ENCODE data around the gene MBP.
"Not testable (repeated sequence)": the region's sequence is repeated elsewhere in the genome, so short reads cannot be mapped to it uniquely, and the experiment has no call there.

The MBP gene

DNA sequence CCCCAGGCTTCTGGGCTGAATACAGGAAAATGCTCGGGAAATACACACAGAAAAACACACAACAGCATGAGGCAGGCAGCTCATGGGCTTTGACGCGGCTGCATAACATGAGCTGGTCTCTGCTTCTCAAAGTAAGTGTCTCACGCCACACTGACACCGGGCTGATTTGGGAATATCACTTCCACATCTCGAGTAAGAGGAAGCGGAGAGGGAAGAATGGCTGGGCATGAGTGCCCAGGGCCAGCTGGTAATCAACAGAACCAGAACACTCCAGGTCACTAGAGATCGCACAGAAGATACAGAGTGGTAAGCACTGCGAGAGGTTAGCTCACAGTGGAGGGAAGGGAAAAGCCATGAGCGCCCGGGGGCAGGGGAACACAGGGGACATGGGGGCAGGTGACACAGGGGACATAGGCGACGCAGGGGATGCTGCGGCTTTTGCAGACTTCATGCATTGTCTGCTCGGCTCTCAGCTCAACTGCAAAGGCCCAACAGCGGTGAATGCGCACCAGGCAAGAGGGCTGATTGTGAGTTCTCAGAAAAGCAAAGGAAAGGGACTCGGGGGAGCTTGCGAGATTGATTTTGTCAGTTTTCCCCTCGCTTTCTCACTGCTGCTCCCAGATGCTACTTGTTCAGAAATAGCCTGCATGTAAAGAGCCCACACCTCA lies 141.4 kb downstream of the MBP start:
- no peaks in the 10 kb centered on the region for H3K27me3 ChIP-seq (ENCODE audit: insufficient read depth, low read length)
- peak overlapping the region; percentile 68 for H3K27ac ChIP-seq (ENCODE audit: low read depth, low read length, poor library complexity, severe bottlenecking)
- H2AFZ ChIP-seq (ENCODE audit: low read length) = no peak overlapping the region
- no peaks in the 10 kb centered on the region for H3K9me2 ChIP-seq (ENCODE audit: low read depth, low read length)
- peak overlapping the region; percentile 32; the same call in 1 of the 2 replicates for H3K9ac ChIP-seq (ENCODE audit: low read length)
- no peaks in the 10 kb centered on the region for H3K79me2 ChIP-seq (ENCODE audit: insufficient read depth, low read length)
- peak overlapping the region; percentile 37; the same call in 1 of the 2 replicates for H3K4me2 ChIP-seq (ENCODE audit: low read length)
- 0 out of 2 replicates have a peak, but pooled peaks cover 3% of the 10 kb centered on the region for H3K9me3 ChIP-seq (ENCODE audit: low read length)
- peak overlapping the region; percentile 25 for H3K4me3 ChIP-seq (ENCODE audit: low read depth, low read length, poor library complexity, severe bottlenecking)
- TF ChIP-seq EZH2 (IDR thresholded peaks at IDR 0.05; ENCODE audit: borderline replicate concordance, low read length) = no peak
- TF ChIP-seq CTCF (IDR thresholded peaks at IDR 0.05; ENCODE audit: low read length) = no peak
- H3F3A ChIP-seq (ENCODE audit: insufficient read depth, low read length) = no peaks in the 10 kb centered on the region
- H3K4me1 ChIP-seq (ENCODE audit: insufficient read depth, low read length, severe bottlenecking) = peaks cover 45% of the 10 kb centered on the region
- no peaks in the 10 kb centered on the region for H4K20me1 ChIP-seq (ENCODE audit: insufficient read depth, low read length)
- H3K36me3 ChIP-seq (ENCODE audit: insufficient read depth, low read length) = peaks cover 5% of the 10 kb centered on the region; the same call in 1 of the 2 replicates

GRCh38 chr18:76990343-76991020 lies 142.1 kb downstream of the MBP start:
- H3F3A ChIP-seq (ENCODE audit: insufficient read depth, low read length); H3K79me2 ChIP-seq (ENCODE audit: insufficient read depth, low read length); H4K20me1 ChIP-seq (ENCODE audit: insufficient read depth, low read length); H3K27me3 ChIP-seq (ENCODE audit: insufficient read depth, low read length); H3K9me3 ChIP-seq (ENCODE audit: low read length); H3K9me2 ChIP-seq (ENCODE audit: low read depth, low read length); H2AFZ ChIP-seq (ENCODE audit: low read length): not testable (repeated sequence)
- Histone ChIP-seq H3K4me3 (ENCODE audit: low read depth, low read length, poor library complexity, severe bottlenecking) (peak overlapping the region; percentile 25), H3K4me2 (ENCODE audit: low read length) (peak overlapping the region; percentile 37; the same call in 1 of the 2 replicates), H3K9ac (ENCODE audit: low read length) (peak overlapping the region; percentile 32; the same call in 1 of the 2 replicates), H3K27ac (ENCODE audit: low read depth, low read length, poor library complexity, severe bottlenecking) (peak overlapping the region; percentile 68), H3K36me3 (ENCODE audit: insufficient read depth, low read length) (peaks cover 11% of the 10 kb centered on the region), H3K4me1 (ENCODE audit: insufficient read depth, low read length, severe bottlenecking) (peaks cover 45% of the 10 kb centered on the region)

DNA sequence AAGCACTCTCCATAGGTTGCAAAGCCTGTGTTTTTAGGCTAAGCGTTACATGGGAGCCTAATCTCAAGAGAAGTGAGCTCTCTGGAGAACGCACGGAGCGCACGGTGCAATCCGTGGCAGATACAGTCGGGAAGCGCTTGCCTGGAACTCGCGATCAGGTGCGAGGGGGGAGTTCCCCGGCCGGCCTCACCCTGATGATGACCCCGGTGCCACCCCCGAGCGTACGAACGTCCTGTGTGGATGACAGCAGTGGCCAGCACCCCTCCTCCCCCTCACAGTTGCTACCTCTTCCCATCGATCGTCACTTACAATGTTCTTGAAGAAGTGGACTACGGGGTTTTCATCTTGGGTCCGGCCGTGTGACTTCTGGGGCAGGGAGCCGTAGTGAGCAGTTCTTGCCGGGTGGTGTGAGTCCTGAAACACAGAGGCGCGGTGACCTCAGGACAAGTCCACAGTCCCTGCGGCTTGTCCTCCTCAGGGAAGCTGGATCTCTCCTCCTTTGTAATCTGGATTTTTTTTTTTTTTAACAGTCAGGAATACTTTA lies 142.9 kb downstream of the MBP start:
- Histone ChIP-seq H3K27me3 (ENCODE audit: insufficient read depth, low read length) (no peaks in the 10 kb centered on the region), H3F3A (ENCODE audit: insufficient read depth, low read length) (no peaks in the 10 kb centered on the region), H4K20me1 (ENCODE audit: insufficient read depth, low read length) (no peaks in the 10 kb centered on the region), H3K4me1 (ENCODE audit: insufficient read depth, low read length, severe bottlenecking) (peaks cover 45% of the 10 kb centered on the region), H3K4me3 (ENCODE audit: low read depth, low read length, poor library complexity, severe bottlenecking) (no peak overlapping the region), H3K9me2 (ENCODE audit: low read depth, low read length) (no peaks in the 10 kb centered on the region), H3K9me3 (ENCODE audit: low read length) (no peaks in the 10 kb centered on the region), H3K4me2 (ENCODE audit: low read length) (no peak overlapping the region; the same call in 1 of the 2 replicates), H3K27ac (ENCODE audit: low read depth, low read length, poor library complexity, severe bottlenecking) (peak overlapping the region; percentile 68), H3K9ac (ENCODE audit: low read length) (no peak overlapping the region), H2AFZ (ENCODE audit: low read length) (no peak overlapping the region), H3K36me3 (ENCODE audit: insufficient read depth, low read length) (peaks cover 19% of the 10 kb centered on the region), H3K79me2 (ENCODE audit: insufficient read depth, low read length) (no peaks in the 10 kb centered on the region)
- no peak for TF ChIP-seq EZH2 (IDR thresholded peaks at IDR 0.05; ENCODE audit: borderline replicate concordance, low read length)
